Measurements from ENCODE around the gene DOCK4. TPM values are rescaled to one million over a fixed set of nuclear protein-coding genes. Genes with fewer than 3 reads are reported as not detected.

The DOCK4 gene
- total RNA-seq, 1 donor from 2014 or later = 32.2 TPM

- Histone ChIP-seq H3K27ac (ENCODE audit: low read depth, low read length) (no peak overlapping the region), H4K20me1 (ENCODE audit: insufficient read depth, low read length) (no peaks in the 10 kb centered on the region), H3K79me2 (ENCODE audit: insufficient read depth, low read length) (no peaks in the 10 kb centered on the region), H3K9me3 (ENCODE audit: insufficient read depth, low read depth, low read length) (no peaks in the 10 kb centered on the region), H3K4me2 (ENCODE audit: low read length) (no peak overlapping the region), H3K36me3 (ENCODE audit: insufficient read depth, low read length) (no peaks in the 10 kb centered on the region), H3K4me3 (ENCODE audit: insufficient read depth, low read depth, low read length) (no peak overlapping the region), H2AFZ (ENCODE audit: low read depth, low read length) (no peak overlapping the region), H3K9ac (ENCODE audit: low read length) (no peak overlapping the region), H3K27me3 (ENCODE audit: insufficient read depth, low read length) (no peaks in the 10 kb centered on the region), H3K4me1 (ENCODE audit: insufficient read depth, low read length) (no peaks in the 10 kb centered on the region)
- no peak for DNase-seq (ENCODE audit: low read depth)
- Mint-ChIP-seq H3K36me3 (ENCODE audit: low read depth, unreplicated experiment) (peaks cover 14% of the 10 kb centered on the region), H3K4me1 (ENCODE audit: low read depth, unreplicated experiment) (no peaks in the 10 kb centered on the region), H3K27ac (ENCODE audit: unreplicated experiment) (no peak overlapping the region), H3K27me3 (ENCODE audit: low read depth, unreplicated experiment) (no peaks in the 10 kb centered on the region), H3K4me3 (ENCODE audit: unreplicated experiment) (no peak overlapping the region), H3K9me3 (ENCODE audit: unreplicated experiment) (no peaks in the 10 kb centered on the region)
- FAIRE-seq = no peak
- TF ChIP-seq, protein P1, sequence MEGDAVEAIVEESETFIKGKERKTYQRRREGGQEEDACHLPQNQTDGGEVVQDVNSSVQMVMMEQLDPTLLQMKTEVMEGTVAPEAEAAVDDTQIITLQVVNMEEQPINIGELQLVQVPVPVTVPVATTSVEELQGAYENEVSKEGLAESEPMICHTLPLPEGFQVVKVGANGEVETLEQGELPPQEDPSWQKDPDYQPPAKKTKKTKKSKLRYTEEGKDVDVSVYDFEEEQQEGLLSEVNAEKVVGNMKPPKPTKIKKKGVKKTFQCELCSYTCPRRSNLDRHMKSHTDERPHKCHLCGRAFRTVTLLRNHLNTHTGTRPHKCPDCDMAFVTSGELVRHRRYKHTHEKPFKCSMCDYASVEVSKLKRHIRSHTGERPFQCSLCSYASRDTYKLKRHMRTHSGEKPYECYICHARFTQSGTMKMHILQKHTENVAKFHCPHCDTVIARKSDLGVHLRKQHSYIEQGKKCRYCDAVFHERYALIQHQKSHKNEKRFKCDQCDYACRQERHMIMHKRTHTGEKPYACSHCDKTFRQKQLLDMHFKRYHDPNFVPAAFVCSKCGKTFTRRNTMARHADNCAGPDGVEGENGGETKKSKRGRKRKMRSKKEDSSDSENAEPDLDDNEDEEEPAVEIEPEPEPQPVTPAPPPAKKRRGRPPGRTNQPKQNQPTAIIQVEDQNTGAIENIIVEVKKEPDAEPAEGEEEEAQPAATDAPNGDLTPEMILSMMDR (IDR thresholded peaks at IDR 0.05; ENCODE audit: insufficient read depth, low read depth, low read length) = no peak
- no peak for TF ChIP-seq EZH2 (IDR thresholded peaks at IDR 0.05; ENCODE audit: insufficient read depth, low read length)
Observed at GRCh38 chr7:111867348-111867931, 338.8 kb downstream of the DOCK4 start.

- Histone ChIP-seq H3K79me2 (ENCODE audit: insufficient read depth, low read length) (no peaks in the 10 kb centered on the region), H3K9ac (ENCODE audit: low read length) (no peak overlapping the region), H4K20me1 (ENCODE audit: insufficient read depth, low read length) (no peaks in the 10 kb centered on the region), H3K4me3 (ENCODE audit: insufficient read depth, low read depth, low read length) (no peak overlapping the region), H3K27ac (ENCODE audit: low read depth, low read length) (no peak overlapping the region), H3K4me1 (ENCODE audit: insufficient read depth, low read length) (no peaks in the 10 kb centered on the region), H2AFZ (ENCODE audit: low read depth, low read length) (no peak overlapping the region), H3K4me2 (ENCODE audit: low read length) (no peak overlapping the region), H3K9me3 (ENCODE audit: insufficient read depth, low read depth, low read length) (no peaks in the 10 kb centered on the region), H3K27me3 (ENCODE audit: insufficient read depth, low read length) (no peaks in the 10 kb centered on the region), H3K36me3 (ENCODE audit: insufficient read depth, low read length) (no peaks in the 10 kb centered on the region)
- no peak overlapping the region for H3K27ac Mint-ChIP-seq (ENCODE audit: unreplicated experiment)
- no peaks in the 10 kb centered on the region for H3K9me3 Mint-ChIP-seq (ENCODE audit: unreplicated experiment)
- no peak for TF ChIP-seq EZH2 (IDR thresholded peaks at IDR 0.05; ENCODE audit: insufficient read depth, low read length)
- TF ChIP-seq, protein P1 (IDR thresholded peaks at IDR 0.05; ENCODE audit: insufficient read depth, low read depth, low read length) = no peak
- H3K4me3 Mint-ChIP-seq (ENCODE audit: unreplicated experiment) = no peak overlapping the region
- H3K36me3 Mint-ChIP-seq (ENCODE audit: low read depth, unreplicated experiment) = peaks cover 14% of the 10 kb centered on the region
- H3K27me3 Mint-ChIP-seq (ENCODE audit: low read depth, unreplicated experiment) = no peaks in the 10 kb centered on the region
- no peaks in the 10 kb centered on the region for H3K4me1 Mint-ChIP-seq (ENCODE audit: low read depth, unreplicated experiment)
- DNase-seq (ENCODE audit: low read depth) = no peak
- FAIRE-seq = no peak
Observed at GRCh38 chr7:111866787-111867186, 339.4 kb downstream of the DOCK4 start.

- no peaks in the 10 kb centered on the region for H3K27me3 Mint-ChIP-seq (ENCODE audit: low read depth, unreplicated experiment)
- no peak overlapping the region for H3K4me3 Mint-ChIP-seq (ENCODE audit: unreplicated experiment)
- H3K27me3 ChIP-seq (ENCODE audit: insufficient read depth, low read length) = no peaks in the 10 kb centered on the region
- H3K79me2 ChIP-seq (ENCODE audit: insufficient read depth, low read length) = no peaks in the 10 kb centered on the region
- no peaks in the 10 kb centered on the region for H4K20me1 ChIP-seq (ENCODE audit: insufficient read depth, low read length)
- H3K4me1 Mint-ChIP-seq (ENCODE audit: low read depth, unreplicated experiment) = no peaks in the 10 kb centered on the region
- DNase-seq (ENCODE audit: low read depth) (no peak), FAIRE-seq (no peak)
- no peaks in the 10 kb centered on the region for H3K9me3 ChIP-seq (ENCODE audit: insufficient read depth, low read depth, low read length)
- TF ChIP-seq EZH2 (IDR thresholded peaks at IDR 0.05; ENCODE audit: insufficient read depth, low read length) = no peak
- TF ChIP-seq, protein P1 (IDR thresholded peaks at IDR 0.05; ENCODE audit: insufficient read depth, low read depth, low read length) = no peak
- H3K4me1 ChIP-seq (ENCODE audit: insufficient read depth, low read length) = no peaks in the 10 kb centered on the region
- no peak overlapping the region for H3K27ac Mint-ChIP-seq (ENCODE audit: unreplicated experiment)
- H3K4me2 ChIP-seq (ENCODE audit: low read length) = no peak overlapping the region
- H3K27ac ChIP-seq (ENCODE audit: low read depth, low read length) = no peak overlapping the region
- no peaks in the 10 kb centered on the region for H3K9me3 Mint-ChIP-seq (ENCODE audit: unreplicated experiment)
- H3K9ac ChIP-seq (ENCODE audit: low read length) = no peak overlapping the region
- peaks cover 17% of the 10 kb centered on the region for H3K36me3 Mint-ChIP-seq (ENCODE audit: low read depth, unreplicated experiment)
- no peak overlapping the region for H3K4me3 ChIP-seq (ENCODE audit: insufficient read depth, low read depth, low read length)
- H2AFZ ChIP-seq (ENCODE audit: low read depth, low read length) = no peak overlapping the region
- H3K36me3 ChIP-seq (ENCODE audit: insufficient read depth, low read length) = no peaks in the 10 kb centered on the region
Observed at GRCh38 chr7:111865430-111865829, 340.8 kb downstream of the DOCK4 start.
